DMS53 (cell line): ENCODE measurements around the gene SPATA2L.

ENCODE experiments used
- DNase-seq: peaks from one replicate; lab custom pipeline; 2025; lab: John Stamatoyannopoulos, UW

Gene SPATA2L

GRCh38 chr16:89656435-89657121, 44.9 kb downstream of the SPATA2L start:
- DNase-seq = no peak

- DNase-seq = no peak
Observed at GRCh38 chr16:89655062-89655643, 46.4 kb downstream of the SPATA2L start.

- DNase-seq = no peak
Observed at GRCh38 chr16:89653656-89654295, 47.7 kb downstream of the SPATA2L start.

- no peak for DNase-seq
Observed at GRCh38 chr16:89651584-89651983, 49.9 kb downstream of the SPATA2L start.

GRCh38 chr16:89646906-89647305, 54.6 kb downstream of the SPATA2L start:
- DNase-seq = no peak
